C4-2B (cell line): ENCODE data around the gene LDB3.

Experiments
- ZFX ChIP-seq: fragments of 450-650 bp; IDR thresholded peaks from 2 replicates; pipeline ENCODE4 v1.6.1; 2017
- TF ChIP-seq, protein P1 (sequence below): fragments of 450-650 bp; conservative IDR thresholded peaks from 2 replicates; pipeline ENCODE4 v1.5.1; 2017; ENCODE audit warnings: mild to moderate bottlenecking

DNA sequence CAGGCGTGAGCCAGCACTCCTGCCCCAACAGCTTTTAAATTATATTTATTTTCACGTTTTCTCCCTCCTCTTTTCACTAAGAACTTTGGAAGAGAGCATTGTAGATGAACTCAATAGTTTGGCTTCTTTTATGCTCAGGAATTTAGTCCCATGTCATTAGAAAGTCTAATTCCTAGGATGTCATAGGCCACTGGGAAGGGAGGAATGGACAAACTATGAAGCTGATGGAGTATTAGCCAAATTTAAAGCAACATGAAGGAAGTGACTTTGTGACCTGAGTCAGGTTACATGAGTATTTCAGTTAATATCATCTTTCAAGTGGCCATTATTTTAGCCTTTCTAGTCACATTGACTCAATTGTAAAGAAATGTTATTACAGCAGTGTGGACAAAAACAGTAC is 32.0 kb upstream of the LDB3 start:
- TF ChIP-seq, protein P1, sequence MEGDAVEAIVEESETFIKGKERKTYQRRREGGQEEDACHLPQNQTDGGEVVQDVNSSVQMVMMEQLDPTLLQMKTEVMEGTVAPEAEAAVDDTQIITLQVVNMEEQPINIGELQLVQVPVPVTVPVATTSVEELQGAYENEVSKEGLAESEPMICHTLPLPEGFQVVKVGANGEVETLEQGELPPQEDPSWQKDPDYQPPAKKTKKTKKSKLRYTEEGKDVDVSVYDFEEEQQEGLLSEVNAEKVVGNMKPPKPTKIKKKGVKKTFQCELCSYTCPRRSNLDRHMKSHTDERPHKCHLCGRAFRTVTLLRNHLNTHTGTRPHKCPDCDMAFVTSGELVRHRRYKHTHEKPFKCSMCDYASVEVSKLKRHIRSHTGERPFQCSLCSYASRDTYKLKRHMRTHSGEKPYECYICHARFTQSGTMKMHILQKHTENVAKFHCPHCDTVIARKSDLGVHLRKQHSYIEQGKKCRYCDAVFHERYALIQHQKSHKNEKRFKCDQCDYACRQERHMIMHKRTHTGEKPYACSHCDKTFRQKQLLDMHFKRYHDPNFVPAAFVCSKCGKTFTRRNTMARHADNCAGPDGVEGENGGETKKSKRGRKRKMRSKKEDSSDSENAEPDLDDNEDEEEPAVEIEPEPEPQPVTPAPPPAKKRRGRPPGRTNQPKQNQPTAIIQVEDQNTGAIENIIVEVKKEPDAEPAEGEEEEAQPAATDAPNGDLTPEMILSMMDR: no peak
- no peak for TF ChIP-seq ZFX
